MCF 10A (cell line): ENCODE measurements around the gene WDR17. TPM values are rescaled to one million over a fixed set of nuclear protein-coding genes. Genes with fewer than 3 reads are reported as not detected.

Experiments
- BruUV-seq: library from RNA; stranded (reverse); fragments of 400-500 nt; replicated peaks from 2 replicates; lab custom pipeline; 2021; lab: Mats Ljungman, UMichigan
- CTCF ChIA-PET: fragments of 300-600 bp; sonication (Branson Sonifier 250); formaldehyde crosslinking; extraction: SDS; loops from one replicate; lab custom pipeline; 2021; ENCODE audit warnings: antibody characterized with exemption, inconsistent platforms; lab: Yijun Ruan, JAX
- POLR2A ChIA-PET: fragments of 300-600, 350-650 bp; sonication (Branson Sonifier 250); formaldehyde crosslinking; extraction: SDS; loops from one replicate; lab custom pipeline; 2020; ENCODE audit warnings: antibody characterized with exemption, inconsistent platforms; lab: Yijun Ruan, JAX
- DNase-seq: peaks from one replicate; pipeline ENCODE4 v3.0.0-alpha.2; 2018; ENCODE audit not compliant: unreplicated experiment
- H3K27ac Mint-ChIP-seq: one replicate; pipeline ENCODE4 v1.8.0; 2022; ENCODE audit warnings: mild to moderate bottlenecking, low read depth, mixed read lengths; ENCODE audit not compliant: unreplicated experiment
- H3K27me3 Mint-ChIP-seq: one replicate; pipeline ENCODE4 v1.8.0; 2022; ENCODE audit warnings: mixed read lengths; ENCODE audit not compliant: insufficient read depth, unreplicated experiment
- H3K36me3 Mint-ChIP-seq: one replicate; pipeline ENCODE4 v1.8.0; 2022; ENCODE audit warnings: mild to moderate bottlenecking, moderate library complexity, mixed read lengths; ENCODE audit not compliant: insufficient read depth, unreplicated experiment
- H3K4me1 Mint-ChIP-seq: one replicate; pipeline ENCODE4 v1.8.0; 2022; ENCODE audit warnings: mixed read lengths; ENCODE audit not compliant: insufficient read depth, unreplicated experiment
- H3K4me3 Mint-ChIP-seq: one replicate; pipeline ENCODE4 v1.8.0; 2022; ENCODE audit warnings: mild to moderate bottlenecking, moderate library complexity, mixed read lengths; ENCODE audit not compliant: unreplicated experiment
- H3K9me3 Mint-ChIP-seq: one replicate; pipeline ENCODE4 v1.8.0; 2022; ENCODE audit warnings: mixed read lengths; ENCODE audit not compliant: unreplicated experiment
- intact Hi-C: fragments of 100-400 bp; cut with micrococcal nuclease; formaldehyde crosslinking; loops from 2 replicates; pipeline ENCODE4 v1.14.1; 2022
- total RNA-seq: library from RNA; stranded (reverse); gene quantifications from 2 replicates; pipeline ENCODE4 v1.2.3, GENCODE V29; 2022
- TF ChIP-seq, protein P1 (sequence below): fragments of 200-600 bp; IDR thresholded peaks from one replicate; pipeline ENCODE4 v1.8.0; 2022; ENCODE audit warnings: antibody characterized with exemption, mild to moderate bottlenecking; ENCODE audit not compliant: unreplicated experiment

Gene WDR17
- total RNA-seq, 1 experiment from 2014 or later, result 1.5 TPM

- intact Hi-C loops, result no loop called here
- Mint-ChIP-seq H3K36me3 (no peaks in the 10 kb centered on the region), H3K4me1 (no peaks in the 10 kb centered on the region), H3K4me3 (no peak overlapping the region), H3K27ac (no peak overlapping the region), H3K27me3 (no peaks in the 10 kb centered on the region), H3K9me3 (no peaks in the 10 kb centered on the region)
- CTCF ChIA-PET, result interaction anchor here (0.9 kb wide), 1 partner anchor 57 kb away, joined by 4 read pairs; no protein-coding TSS in a partner anchor
- TF ChIP-seq, protein P1, sequence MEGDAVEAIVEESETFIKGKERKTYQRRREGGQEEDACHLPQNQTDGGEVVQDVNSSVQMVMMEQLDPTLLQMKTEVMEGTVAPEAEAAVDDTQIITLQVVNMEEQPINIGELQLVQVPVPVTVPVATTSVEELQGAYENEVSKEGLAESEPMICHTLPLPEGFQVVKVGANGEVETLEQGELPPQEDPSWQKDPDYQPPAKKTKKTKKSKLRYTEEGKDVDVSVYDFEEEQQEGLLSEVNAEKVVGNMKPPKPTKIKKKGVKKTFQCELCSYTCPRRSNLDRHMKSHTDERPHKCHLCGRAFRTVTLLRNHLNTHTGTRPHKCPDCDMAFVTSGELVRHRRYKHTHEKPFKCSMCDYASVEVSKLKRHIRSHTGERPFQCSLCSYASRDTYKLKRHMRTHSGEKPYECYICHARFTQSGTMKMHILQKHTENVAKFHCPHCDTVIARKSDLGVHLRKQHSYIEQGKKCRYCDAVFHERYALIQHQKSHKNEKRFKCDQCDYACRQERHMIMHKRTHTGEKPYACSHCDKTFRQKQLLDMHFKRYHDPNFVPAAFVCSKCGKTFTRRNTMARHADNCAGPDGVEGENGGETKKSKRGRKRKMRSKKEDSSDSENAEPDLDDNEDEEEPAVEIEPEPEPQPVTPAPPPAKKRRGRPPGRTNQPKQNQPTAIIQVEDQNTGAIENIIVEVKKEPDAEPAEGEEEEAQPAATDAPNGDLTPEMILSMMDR, result no peak
- no TSS peak for BruUV-seq
- POLR2A ChIA-PET, result no interaction called here
- DNase-seq, result no peak
These were observed 1.1 kb downstream of the WDR17 start for GRCh38 chr4:176066757-176067156.

GRCh38 chr4:176077561-176077960 lies 11.9 kb downstream of the WDR17 start:
- Mint-ChIP-seq H3K27ac (no peak overlapping the region), H3K4me1 (no peaks in the 10 kb centered on the region), H3K9me3 (no peaks in the 10 kb centered on the region), H3K36me3 (no peaks in the 10 kb centered on the region), H3K27me3 (no peaks in the 10 kb centered on the region), H3K4me3 (no peak overlapping the region)
- TF ChIP-seq, protein P1, result no peak
- ChIA-PET CTCF (interaction anchor here (0.6 to 1.1 kb wide), 2 partner anchors 49 to 263 kb away, joined by 3 to 4 read pairs; no protein-coding TSS in a partner anchor), POLR2A (no interaction called here)
- intact Hi-C loops, result no loop called here
- no peak for DNase-seq
- no TSS peak for BruUV-seq

GRCh38 chr4:176084769-176085168 lies 19.1 kb downstream of the WDR17 start:
- POLR2A ChIA-PET, result no interaction called here
- Mint-ChIP-seq H3K4me1 (no peaks in the 10 kb centered on the region), H3K9me3 (no peaks in the 10 kb centered on the region), H3K27me3 (no peaks in the 10 kb centered on the region), H3K4me3 (no peak overlapping the region), H3K27ac (no peak overlapping the region), H3K36me3 (no peaks in the 10 kb centered on the region)
- DNase-seq, result no peak
- CTCF ChIA-PET, result interaction anchor here (1.1 kb wide), 1 partner anchor 84 kb away, joined by 5 read pairs; no protein-coding TSS in a partner anchor
- intact Hi-C loops, result no loop called here
- TF ChIP-seq, protein P1, result no peak
- BruUV-seq, result no TSS peak

GRCh38 chr4:176090115-176090514 lies 24.5 kb downstream of the WDR17 start:
- intact Hi-C loops, result no loop called here
- CTCF ChIA-PET, result interaction anchor here (0.6 to 0.8 kb wide), 2 partner anchors 55 to 253 kb away, joined by 3 read pairs; no protein-coding TSS in a partner anchor
- no peaks in the 10 kb centered on the region for H3K36me3 Mint-ChIP-seq
- no peaks in the 10 kb centered on the region for H3K4me1 Mint-ChIP-seq
- H3K27me3 Mint-ChIP-seq, result no peaks in the 10 kb centered on the region
- no peak overlapping the region for H3K4me3 Mint-ChIP-seq
- TF ChIP-seq, protein P1, result no peak
- DNase-seq, result no peak
- no TSS peak for BruUV-seq
- H3K27ac Mint-ChIP-seq, result no peak overlapping the region
- POLR2A ChIA-PET, result interaction anchor here (0.6 kb wide), 1 partner anchor 33 kb away, joined by 4 read pairs; no protein-coding TSS in a partner anchor
- peaks cover 7% of the 10 kb centered on the region for H3K9me3 Mint-ChIP-seq
